T-helper 2 cell (primary cell): ENCODE results near the gene TSSC4.
"Not testable (repeated sequence)": the region's sequence is repeated elsewhere in the genome, so short reads cannot be mapped to it uniquely, and the experiment has no call there.

ENCODE experiments used
- DNase-seq, 5 experiments: peaks; one replicate each; pipeline versions ENCODE4 v3.0.0 to v3.0.0-alpha.2; 2012 to 2022
- total RNA-seq, 2 donors: gene quantifications; one replicate each; lab custom pipeline; 2026; lab: John Stamatoyannopoulos, UW

Gene TSSC4
- total RNA-seq, result 46.8 to 49.0 reads per million in 2 donors

GRCh38 chr11:2400069-2400761, at the start of gene TSSC4:
TSSC4 (plus strand) TSS chr11:2400750; CDS start chr11:2402634, 1,884 bp downstream.
- DNase-seq, result peak; percentile 99 to 100 (median 99)

- DNase-seq, result no peak
These were observed 48.8 kb upstream of the TSSC4 start for GRCh38 chr11:2351701-2352100.

- DNase-seq, result no peak
These were observed 48.1 kb upstream of the TSSC4 start for GRCh38 chr11:2352420-2352819.

- DNase-seq, result no peak
These were observed 45.4 kb upstream of the TSSC4 start for GRCh38 chr11:2355000-2355644.

GRCh38 chr11:2357246-2357645, 43.3 kb upstream of the TSSC4 start:
- no peak for DNase-seq

- DNase-seq, result not testable (repeated sequence)
These were observed 42.9 kb upstream of the TSSC4 start for GRCh38 chr11:2357651-2358050.

- no peak for DNase-seq
These were observed 41.7 kb upstream of the TSSC4 start for GRCh38 chr11:2358754-2359442.

- DNase-seq, result no peak
These were observed 41.0 kb upstream of the TSSC4 start for GRCh38 chr11:2359557-2359956.

GRCh38 chr11:2360081-2360642, 40.4 kb upstream of the TSSC4 start:
- no peak for DNase-seq

- no peak for DNase-seq
These were observed 39.0 kb upstream of the TSSC4 start for GRCh38 chr11:2361565-2361964.

- DNase-seq, result no peak
These were observed 38.1 kb upstream of the TSSC4 start for GRCh38 chr11:2362414-2362813.

- no peak for DNase-seq
These were observed 37.4 kb upstream of the TSSC4 start for GRCh38 chr11:2363130-2363529.

GRCh38 chr11:2363577-2364370, 36.8 kb upstream of the TSSC4 start:
- DNase-seq, result no peak

GRCh38 chr11:2364386-2364785, 36.2 kb upstream of the TSSC4 start:
- DNase-seq, result not testable (repeated sequence)

GRCh38 chr11:2365571-2366210, 34.9 kb upstream of the TSSC4 start:
- no peak for DNase-seq

GRCh38 chr11:2366276-2366675, 34.3 kb upstream of the TSSC4 start:
- DNase-seq, result no peak

- DNase-seq, result no peak
These were observed 33.8 kb upstream of the TSSC4 start for GRCh38 chr11:2366733-2367132.

- no peak for DNase-seq
These were observed 33.0 kb upstream of the TSSC4 start for GRCh38 chr11:2367266-2368160.

- no peak for DNase-seq
These were observed 32.2 kb upstream of the TSSC4 start for GRCh38 chr11:2368178-2368850.

GRCh38 chr11:2368851-2369180, 31.7 kb upstream of the TSSC4 start:
- no peak for DNase-seq

GRCh38 chr11:2369320-2369719, 31.2 kb upstream of the TSSC4 start:
- DNase-seq, result no peak
